Psoas muscle (tissue), 8 donors: ENCODE data around the gene ETV6. TPM values are rescaled to one million over a fixed set of nuclear protein-coding genes. Genes with fewer than 3 reads are reported as not detected.

Experiments
- ATAC-seq, 4 donors: fragments of 200-7000 bp; cut with Tn5 transposase; one replicate each; pipeline ENCODE4 v1.9.1; 2020; ENCODE audit warnings: moderate library complexity in 3 of 4, mild to moderate bottlenecking in 2 of 4
- DNase-seq, 2 donors: peaks; one replicate each; pipeline ENCODE4 v3.0.0-alpha.2; 2020
- H3K27ac ChIP-seq: fragments of 200-600 bp; one replicate; pipeline ENCODE4 v1.8.0; 2022
- H3K27me3 ChIP-seq, 3 donors: fragments of 200-600 bp in 1 of 3; one replicate each; pipeline versions ENCODE4 v1.6.1 to v1.8.0; 2013 to 2022; ENCODE audit warnings: low read length in 2 of 3, mild to moderate bottlenecking in 2 of 3, moderate library complexity in 1 of 3; ENCODE audit not compliant: insufficient read depth in 3 of 3
- H3K36me3 ChIP-seq, 2 donors: fragments of 200-600 bp in 1 of 2; one replicate each; pipeline versions ENCODE4 v1.6.1 to v1.8.0; 2013 to 2022; ENCODE audit warnings: low read depth in 1 of 2, mild to moderate bottlenecking in 1 of 2, moderate library complexity in 1 of 2; ENCODE audit not compliant: insufficient read depth in 1 of 2
- H3K4me1 ChIP-seq: fragments of 200-600 bp; one replicate; pipeline ENCODE4 v1.8.0; 2022
- H3K4me3 ChIP-seq: fragments of 200-600 bp; one replicate; pipeline ENCODE4 v1.8.0; 2022; ENCODE audit warnings: mild to moderate bottlenecking
- H3K9me3 ChIP-seq: fragments of 200-600 bp; one replicate; pipeline ENCODE4 v1.8.0; 2022
- WGBS, 3 donors: extraction: QIAGEN DNeasy Blood & Tissue Kit; methylation state at CpG; one replicate each; pipeline versions ENCODE4 v1.1.6 to v1.1.7; 2013; 5-methylcytosine and 5-hydroxymethylcytosine counted together
- intact Hi-C, 2 donors: fragments of 100-400 bp; cut with DNase I; formaldehyde crosslinking; loops; one replicate each; pipeline versions ENCODE4 v1.11.0 to v1.14.2; 2022
- polyA plus RNA-seq, 3 donors: library from polyadenylated mRNA; stranded (reverse); fragments of 200-250 nt; gene quantifications; one replicate each; pipeline ENCODE4 v1.2.3, GENCODE V29; 2013
- total RNA-seq, 4 donors: library from RNA; stranded (reverse); fragmentation: NEBNext Ultra II Directional in 2 of 4; extraction: Animal tissue kit (Norgen Biotek cat#: 25700) in 2 of 4; gene quantifications; one replicate each; pipeline versions ENCODE4 v1.2.1 to v1.2.4, GENCODE V29; 2021 to 2023
- TF ChIP-seq, protein P1 (sequence below): fragments of 200-600 bp; IDR thresholded peaks from one replicate; pipeline ENCODE4 v1.8.0; 2022; ENCODE audit warnings: antibody characterized with exemption
- donor health status: healthy with polysubstance abuse.
- donor health status: DM: no; HTN: no; CAD: no; lungs with moderate emphysema.
- donor health status: Bipolar disorder and iron deficiency.
- donor health status: healthy.
- donor health status: DM: yes; HTN: yes; CAD: no.
- donor health status: DM: no; HTN: no; CAD: no.
- donor health status: DM: no; HTN: no; CAD: no.
- donor health status: DM: yes; HTN: yes; CAD: no.

ETV6 gene
- total and polyA plus RNA-seq, 7 donors = 2.8 to 22.9 (median 4.9) TPM

DNA sequence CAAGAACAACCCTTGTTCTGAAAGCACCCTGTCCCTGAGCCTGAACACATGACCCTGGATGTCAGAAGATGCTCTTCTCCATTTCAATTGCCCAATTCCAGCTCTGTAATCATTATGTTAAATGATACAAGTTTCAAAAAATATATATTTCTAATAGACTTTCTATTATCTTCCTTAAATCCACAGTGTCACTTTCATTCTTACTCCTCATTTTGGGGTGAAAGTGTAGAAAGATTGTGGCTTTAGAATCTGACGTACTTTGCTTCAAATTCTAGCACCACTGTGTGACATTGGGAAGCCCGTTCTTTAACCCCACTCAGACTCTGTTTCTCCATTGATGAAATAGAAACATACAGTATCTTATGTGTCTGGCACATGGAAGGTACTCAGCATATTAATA, 83.2 kb downstream of the ETV6 start:
- DNase-seq (no peak), ATAC-seq (no peak)
- 93 to 99% (median 94%) methylated on average over 2 of the region's 2 CpGs for WGBS, 3 donors

DNA sequence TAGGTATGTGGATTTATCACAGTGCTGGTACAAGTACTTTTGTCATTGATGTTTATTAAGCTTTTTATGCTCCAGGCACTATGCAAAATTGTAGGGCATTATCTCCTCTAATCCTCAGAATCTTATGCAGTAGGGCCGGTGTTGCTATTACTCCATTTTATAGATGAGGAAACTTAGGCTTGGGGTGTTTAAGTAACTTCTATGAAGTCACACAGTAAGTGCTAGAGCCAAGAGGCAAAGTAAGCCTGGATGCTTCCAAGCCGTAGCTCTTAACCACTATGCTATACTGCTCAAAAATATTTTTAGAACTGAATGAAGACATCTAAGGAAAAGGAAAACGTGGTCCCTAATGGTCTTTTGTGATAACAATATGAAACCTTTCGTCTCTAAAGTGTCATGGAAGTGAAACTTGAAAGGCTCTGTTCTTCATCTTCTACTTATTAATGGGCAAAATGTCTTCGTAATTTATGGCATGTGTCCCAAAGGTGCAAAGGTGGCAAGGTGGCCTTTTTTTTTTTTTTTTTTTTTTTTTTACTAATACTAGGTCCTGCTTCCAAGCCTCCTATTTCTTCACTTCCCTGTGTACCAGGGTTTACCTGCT, 85.2 kb downstream of the ETV6 start:
- Histone ChIP-seq H3K27me3 (no peaks in the 10 kb centered on the region), H3K36me3 (no peaks in the 10 kb centered on the region), H3K4me3 (no peak overlapping the region), H3K4me1 (no peaks in the 10 kb centered on the region), H3K9me3 (no peaks in the 10 kb centered on the region), H3K27ac (no peak overlapping the region)
- no peak for ATAC-seq
- TF ChIP-seq, protein P1, sequence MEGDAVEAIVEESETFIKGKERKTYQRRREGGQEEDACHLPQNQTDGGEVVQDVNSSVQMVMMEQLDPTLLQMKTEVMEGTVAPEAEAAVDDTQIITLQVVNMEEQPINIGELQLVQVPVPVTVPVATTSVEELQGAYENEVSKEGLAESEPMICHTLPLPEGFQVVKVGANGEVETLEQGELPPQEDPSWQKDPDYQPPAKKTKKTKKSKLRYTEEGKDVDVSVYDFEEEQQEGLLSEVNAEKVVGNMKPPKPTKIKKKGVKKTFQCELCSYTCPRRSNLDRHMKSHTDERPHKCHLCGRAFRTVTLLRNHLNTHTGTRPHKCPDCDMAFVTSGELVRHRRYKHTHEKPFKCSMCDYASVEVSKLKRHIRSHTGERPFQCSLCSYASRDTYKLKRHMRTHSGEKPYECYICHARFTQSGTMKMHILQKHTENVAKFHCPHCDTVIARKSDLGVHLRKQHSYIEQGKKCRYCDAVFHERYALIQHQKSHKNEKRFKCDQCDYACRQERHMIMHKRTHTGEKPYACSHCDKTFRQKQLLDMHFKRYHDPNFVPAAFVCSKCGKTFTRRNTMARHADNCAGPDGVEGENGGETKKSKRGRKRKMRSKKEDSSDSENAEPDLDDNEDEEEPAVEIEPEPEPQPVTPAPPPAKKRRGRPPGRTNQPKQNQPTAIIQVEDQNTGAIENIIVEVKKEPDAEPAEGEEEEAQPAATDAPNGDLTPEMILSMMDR = no peak
- no peak for DNase-seq
- WGBS, 3 donors = 86 to 89% (median 86%) methylated on average over 5 of the region's 5 CpGs
- intact Hi-C loops = no loop called here

More for the DNA sequence above, 83.2 kb downstream of the ETV6 start:
- H3K27ac ChIP-seq = no peak overlapping the region
- H3K27me3 ChIP-seq = no peaks in the 10 kb centered on the region
- intact Hi-C loops = no loop called here
- no peak overlapping the region for H3K4me3 ChIP-seq
- no peaks in the 10 kb centered on the region for H3K36me3 ChIP-seq
- no peaks in the 10 kb centered on the region for H3K4me1 ChIP-seq
- H3K9me3 ChIP-seq = no peaks in the 10 kb centered on the region
- TF ChIP-seq, protein P1 = no peak

DNA sequence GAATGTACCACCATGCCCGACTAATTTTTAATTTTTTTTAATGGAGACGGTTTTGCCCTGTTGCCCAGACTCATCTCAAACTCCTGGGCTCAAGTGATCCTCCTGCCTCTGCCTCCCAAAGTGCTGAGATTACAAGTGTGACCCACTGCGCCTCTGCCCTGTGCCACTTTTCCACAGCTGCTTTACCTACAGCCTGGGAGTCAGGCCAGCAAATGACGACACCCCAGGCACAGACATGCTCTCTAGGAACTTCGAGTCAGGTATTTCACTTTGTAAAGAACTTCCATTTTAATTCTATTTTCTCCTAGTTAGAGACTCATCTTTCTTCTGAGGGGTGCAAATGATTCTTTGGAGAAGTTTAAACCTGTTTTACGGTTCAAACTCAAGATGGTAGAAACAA, 89.0 kb downstream of the ETV6 start:
- ATAC-seq (no peak), DNase-seq (no peak)
- no peak overlapping the region for H3K4me3 ChIP-seq
- peaks cover 14% of the 10 kb centered on the region for H3K4me1 ChIP-seq
- H3K27me3 ChIP-seq = no peaks in the 10 kb centered on the region
- no peak overlapping the region for H3K27ac ChIP-seq
- TF ChIP-seq, protein P1 = no peak
- WGBS, 3 donors = 81 to 86% (median 85%) methylated on average over 6 of the region's 6 CpGs
- no peaks in the 10 kb centered on the region for H3K9me3 ChIP-seq
- no peaks in the 10 kb centered on the region for H3K36me3 ChIP-seq
- intact Hi-C loops = no loop called here

DNA sequence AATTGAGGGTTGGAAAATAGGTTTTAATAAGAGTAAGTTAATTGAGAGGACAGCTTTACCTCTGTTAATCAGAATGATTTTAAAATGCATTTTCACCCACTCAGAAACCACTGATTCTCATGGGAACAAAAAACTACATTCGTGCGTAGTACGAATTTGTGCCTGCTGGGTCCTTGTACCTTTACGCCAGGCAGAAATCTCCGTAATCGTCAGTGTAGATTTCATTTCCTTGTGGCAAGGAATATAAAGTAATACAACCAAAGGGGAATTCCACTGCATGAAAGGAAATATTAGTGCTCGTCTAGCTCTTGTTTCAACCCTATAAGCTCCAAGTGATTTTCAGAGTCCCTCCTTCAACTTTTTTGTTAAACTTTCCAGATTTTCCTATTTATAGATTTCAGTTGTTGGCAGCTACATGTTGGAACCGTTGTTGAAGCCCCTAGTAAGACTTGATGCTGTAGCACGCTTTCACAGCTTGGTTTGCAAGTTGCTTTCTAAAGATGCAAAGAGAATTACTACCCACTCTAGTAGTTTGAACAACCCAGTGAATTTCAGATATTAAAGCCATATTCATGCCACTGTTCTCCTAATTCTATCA, 90.6 kb downstream of the ETV6 start:
- Histone ChIP-seq H3K36me3 (peaks cover 0 to 2% of the 10 kb centered on the region in 2 donors), H3K27me3 (no peaks in the 10 kb centered on the region), H3K9me3 (no peaks in the 10 kb centered on the region), H3K27ac (no peak overlapping the region), H3K4me3 (no peak overlapping the region), H3K4me1 (peaks cover 17% of the 10 kb centered on the region)
- ATAC-seq (no peak), DNase-seq (no peak)
- intact Hi-C loops = no loop called here
- TF ChIP-seq, protein P1 = no peak
- 69 to 73% (median 71%) methylated on average over 9 of the region's 9 CpGs for WGBS, 3 donors
